ACC112 (cell line): Measurements from ENCODE around the gene KIAA1586.

Experiments used
- H2AFZ ChIP-seq: fragments of 200-600 bp; sonication (generic); one replicate; pipeline ENCODE4 v1.6.0; 2017; ENCODE audit warnings: antibody characterized with exemption, low read length; ENCODE audit not compliant: unreplicated experiment
- H3K27ac ChIP-seq: fragments of 200-600 bp; sonication (generic); 2 replicates; pipeline ENCODE4 v1.5.1; 2014; ENCODE audit warnings: low read depth, mild to moderate bottlenecking, antibody characterized with exemption, low read length, moderate library complexity
- H3K27me3 ChIP-seq: fragments of 200-600 bp; sonication (generic); 2 replicates; pipeline ENCODE4 v1.6.1; 2014; ENCODE audit warnings: mild to moderate bottlenecking, antibody characterized with exemption, low read length, moderate library complexity, mixed read lengths; ENCODE audit not compliant: insufficient read depth
- H3K36me3 ChIP-seq: fragments of 200-600 bp; sonication (generic); 2 replicates; pipeline ENCODE4 v1.6.1; 2016; ENCODE audit warnings: mild to moderate bottlenecking, antibody characterized with exemption, low read length, moderate library complexity, mixed read lengths; ENCODE audit not compliant: insufficient read depth
- H3K4me1 ChIP-seq: fragments of 200-600 bp; sonication (generic); one replicate; pipeline ENCODE4 v1.6.1; 2016; ENCODE audit warnings: low read length, mixed read lengths; ENCODE audit not compliant: insufficient read depth, unreplicated experiment, control insufficient read depth
- H3K4me3 ChIP-seq: fragments of 200-600 bp; sonication (generic); 2 replicates; pipeline ENCODE4 v1.5.1; 2014; ENCODE audit warnings: mild to moderate bottlenecking, low read depth, low read length
- H3K79me2 ChIP-seq: fragments of 200-600 bp; sonication (generic); one replicate; pipeline ENCODE4 v1.6.0; 2016; ENCODE audit warnings: low read length; ENCODE audit not compliant: control insufficient read depth, unreplicated experiment, insufficient read depth

The KIAA1586 gene

DNA sequence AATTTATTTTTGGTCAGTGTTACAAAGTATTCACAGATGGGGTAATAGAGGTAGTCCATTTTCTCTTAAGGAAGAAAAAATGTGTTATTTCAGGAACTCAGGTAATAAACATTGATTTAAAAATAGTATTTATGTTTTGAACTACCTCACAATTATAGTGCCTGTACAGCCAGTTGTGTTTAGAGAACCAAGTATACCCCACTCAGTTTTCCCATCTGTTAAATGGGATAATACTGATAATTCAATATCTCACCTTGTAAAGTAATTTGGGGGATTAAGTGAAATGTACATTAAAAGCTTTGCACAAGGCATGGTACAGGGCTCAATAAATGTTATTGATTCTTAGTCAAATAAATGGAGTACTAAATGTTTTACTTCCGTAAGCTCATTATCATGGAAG, 48.2 kb downstream of the KIAA1586 start:
- no peak overlapping the region for H3K27ac ChIP-seq
- H3K79me2 ChIP-seq, result peaks cover 78% of the 10 kb centered on the region
- peaks cover 32% of the 10 kb centered on the region for H3K4me1 ChIP-seq
- no peak overlapping the region for H2AFZ ChIP-seq
- H3K4me3 ChIP-seq, result no peak overlapping the region
- H3K36me3 ChIP-seq, result peaks cover 28% of the 10 kb centered on the region
- H3K27me3 ChIP-seq, result no peaks in the 10 kb centered on the region

DNA sequence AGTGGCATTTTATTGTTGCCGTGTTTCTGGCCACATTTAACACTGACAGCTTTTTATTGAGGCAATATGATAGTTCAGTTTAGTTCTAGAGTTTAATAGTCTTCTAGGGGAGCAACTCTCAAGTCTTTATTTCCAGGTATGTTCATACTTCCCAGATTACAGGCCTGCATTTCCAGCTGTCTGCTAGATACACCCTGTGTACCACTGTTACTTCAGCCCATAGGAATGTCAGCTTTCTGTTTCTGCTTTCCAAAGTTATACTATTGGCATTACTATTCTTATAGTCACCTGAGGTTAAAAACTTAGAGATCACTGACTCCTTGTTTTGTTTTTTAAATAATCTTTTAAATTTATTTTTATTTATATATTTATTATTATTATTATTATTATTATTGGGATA, 51.1 kb downstream of the KIAA1586 start:
- no peak overlapping the region for H3K27ac ChIP-seq
- H2AFZ ChIP-seq, result no peak overlapping the region
- H3K36me3 ChIP-seq, result peaks cover 48% of the 10 kb centered on the region
- no peak overlapping the region for H3K4me3 ChIP-seq
- peaks cover 19% of the 10 kb centered on the region for H3K4me1 ChIP-seq
- H3K79me2 ChIP-seq, result peaks cover 87% of the 10 kb centered on the region
- no peaks in the 10 kb centered on the region for H3K27me3 ChIP-seq

DNA sequence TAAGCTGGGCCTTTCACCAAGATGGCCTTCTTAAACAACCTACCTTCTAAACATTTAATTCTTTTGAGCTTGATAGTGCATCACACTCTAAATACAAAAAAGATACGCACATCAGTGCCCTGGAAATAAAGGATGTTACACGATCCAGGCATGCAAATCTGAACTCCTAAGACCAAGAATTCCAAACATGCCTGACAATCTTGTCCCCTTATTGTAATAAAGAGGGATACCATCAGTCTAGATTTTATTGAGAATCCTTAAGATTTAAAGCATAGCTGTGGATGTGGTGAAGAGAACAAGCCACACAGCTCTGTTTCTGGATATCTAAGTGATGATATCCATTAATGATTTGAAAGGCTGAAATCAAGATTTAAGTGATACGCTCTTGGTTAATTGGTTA, 56.5 kb downstream of the KIAA1586 start:
- H2AFZ ChIP-seq, result no peak overlapping the region
- H3K4me3 ChIP-seq, result no peak overlapping the region
- H3K4me1 ChIP-seq, result no peaks in the 10 kb centered on the region
- H3K27me3 ChIP-seq, result no peaks in the 10 kb centered on the region
- H3K79me2 ChIP-seq, result peaks cover 69% of the 10 kb centered on the region
- no peak overlapping the region for H3K27ac ChIP-seq
- peaks cover 55% of the 10 kb centered on the region for H3K36me3 ChIP-seq

DNA sequence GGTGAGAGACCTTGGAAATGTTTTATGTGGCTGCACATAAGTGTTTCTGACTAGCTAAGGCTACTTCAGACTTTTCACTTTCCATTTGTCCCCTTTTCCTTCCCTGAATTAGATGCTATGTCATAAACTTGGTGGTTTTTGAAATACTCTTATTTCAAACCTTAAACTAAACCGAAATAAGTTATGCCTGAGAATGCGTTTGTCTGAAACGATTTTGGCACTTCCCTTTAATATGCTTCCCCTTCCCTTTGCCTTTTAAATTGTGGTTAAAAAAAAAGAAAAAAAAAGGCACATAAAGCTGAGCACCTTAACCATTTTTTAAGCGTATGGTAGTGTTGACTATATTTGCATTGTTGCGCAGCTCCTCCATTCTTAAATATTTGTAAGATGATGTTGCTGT, 57.8 kb downstream of the KIAA1586 start:
- Histone ChIP-seq H3K27ac (no peak overlapping the region), H3K36me3 (peaks cover 49% of the 10 kb centered on the region), H3K79me2 (peaks cover 61% of the 10 kb centered on the region), H3K4me1 (no peaks in the 10 kb centered on the region), H3K4me3 (no peak overlapping the region), H3K27me3 (no peaks in the 10 kb centered on the region), H2AFZ (no peak overlapping the region)
